NCI-H1092 treated with DMSO at 0.1 percent for 48 hours (cell line): ENCODE data around the gene HKDC1.
"Not testable (repeated sequence)": the region's sequence is repeated elsewhere in the genome, so short reads cannot be mapped to it uniquely, and the experiment has no call there.

ENCODE experiments used
- DNase-seq: peaks from one replicate; lab custom pipeline; 2025; lab: John Stamatoyannopoulos, UW

HKDC1 gene

GRCh38 chr10:69241575-69241974 is 21.4 kb downstream of the HKDC1 start:
- DNase-seq = no peak

- DNase-seq = no peak
These were observed 22.1 kb downstream of the HKDC1 start for GRCh38 chr10:69242040-69242851.

GRCh38 chr10:69242852-69243212 is 22.7 kb downstream of the HKDC1 start:
- DNase-seq = no peak

GRCh38 chr10:69243817-69244216 is 23.7 kb downstream of the HKDC1 start:
- no peak for DNase-seq

DNA sequence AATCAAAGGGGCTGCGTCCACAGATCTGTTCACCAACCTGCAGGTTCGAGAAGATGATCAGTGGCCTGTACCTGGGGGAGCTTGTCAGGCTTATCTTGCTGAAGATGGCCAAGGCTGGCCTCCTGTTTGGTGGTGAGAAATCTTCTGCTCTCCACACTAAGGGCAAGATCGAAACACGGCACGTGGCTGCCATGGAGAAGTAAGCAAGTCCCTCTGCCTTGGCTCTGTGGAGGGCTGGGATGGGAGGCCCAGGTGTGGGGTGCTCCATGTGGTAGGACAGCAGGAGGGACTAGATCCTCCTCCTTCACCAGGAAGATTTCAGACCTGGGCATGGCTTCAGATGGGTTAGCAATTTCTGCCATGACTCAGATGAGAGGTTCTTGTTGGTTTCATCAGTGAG is 25.9 kb downstream of the HKDC1 start:
- no peak for DNase-seq

GRCh38 chr10:69246581-69247312 is 26.6 kb downstream of the HKDC1 start:
- DNase-seq = no peak

- DNase-seq = no peak
These were observed 27.2 kb downstream of the HKDC1 start for GRCh38 chr10:69247313-69247710.

DNA sequence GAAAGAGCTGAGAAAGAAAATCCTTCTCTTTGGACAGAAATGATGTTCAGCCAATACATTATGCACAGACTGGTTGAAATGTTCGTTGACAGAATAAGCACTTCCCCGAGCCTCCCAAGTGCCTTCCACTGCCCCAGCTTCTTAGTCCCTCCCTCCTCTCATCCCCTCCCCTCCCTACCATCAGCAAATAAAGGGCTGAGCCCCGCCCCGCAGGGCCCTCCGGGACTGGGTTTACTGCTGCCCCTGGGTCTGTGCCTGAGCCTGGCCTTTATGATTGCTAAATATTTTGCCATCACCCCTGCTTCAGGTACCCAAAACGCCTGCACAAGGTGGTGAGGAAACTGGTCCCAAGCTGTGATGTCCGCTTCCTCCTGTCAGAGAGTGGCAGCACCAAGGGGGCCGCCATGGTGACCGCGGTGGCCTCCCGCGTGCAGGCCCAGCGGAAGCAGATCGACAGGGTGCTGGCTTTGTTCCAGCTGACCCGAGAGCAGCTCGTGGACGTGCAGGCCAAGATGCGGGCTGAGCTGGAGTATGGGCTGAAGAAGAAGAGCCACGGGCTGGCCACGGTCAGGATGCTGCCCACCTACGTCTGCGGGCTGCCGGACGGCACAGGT is 28.1 kb downstream of the HKDC1 start:
- DNase-seq = no peak

GRCh38 chr10:69250041-69250440 is 29.9 kb downstream of the HKDC1 start:
- DNase-seq = no peak

DNA sequence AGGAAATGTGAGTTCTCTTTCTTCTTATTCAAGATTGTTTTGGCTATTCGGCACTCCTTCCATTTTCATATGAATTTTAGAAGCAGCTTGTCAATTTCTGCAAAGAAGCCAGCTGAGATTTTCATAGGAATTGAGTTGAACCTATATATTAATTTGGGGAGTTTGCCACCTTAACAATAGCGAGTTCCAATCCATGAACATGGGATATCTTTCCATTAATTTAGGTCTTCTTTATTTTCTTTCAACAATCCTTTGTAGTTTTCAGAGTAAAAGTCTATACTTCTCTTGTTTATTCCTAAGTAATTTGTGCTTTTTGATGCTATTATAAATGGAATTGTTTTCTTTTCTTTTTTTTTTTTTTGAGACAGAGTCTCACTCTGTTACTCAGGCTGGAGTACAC is 31.3 kb downstream of the HKDC1 start:
- DNase-seq = not testable (repeated sequence)

- no peak for DNase-seq
These were observed 33.0 kb downstream of the HKDC1 start for GRCh38 chr10:69253171-69253570.

DNA sequence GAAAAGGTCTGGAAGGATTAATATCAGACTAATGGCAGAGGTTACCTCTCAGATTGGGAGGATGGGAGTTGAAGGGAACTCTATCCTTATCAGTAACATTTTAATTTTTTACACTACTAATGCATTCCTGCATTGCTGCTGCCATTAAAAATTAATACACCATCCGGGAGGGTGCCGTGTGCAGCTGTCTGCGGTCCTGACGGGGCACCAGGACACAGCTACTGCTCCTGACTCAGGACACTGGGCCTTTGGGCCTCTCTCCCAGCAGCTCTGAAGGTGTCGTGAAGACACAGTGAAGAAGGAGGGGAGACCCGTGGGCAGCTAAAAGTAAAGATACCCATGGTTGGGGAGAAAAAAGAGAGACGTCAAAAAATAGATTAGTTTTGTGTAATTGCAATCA is 34.7 kb downstream of the HKDC1 start:
- DNase-seq = no peak

GRCh38 chr10:69259547-69260243 is 39.6 kb downstream of the HKDC1 start:
- no peak for DNase-seq

DNA sequence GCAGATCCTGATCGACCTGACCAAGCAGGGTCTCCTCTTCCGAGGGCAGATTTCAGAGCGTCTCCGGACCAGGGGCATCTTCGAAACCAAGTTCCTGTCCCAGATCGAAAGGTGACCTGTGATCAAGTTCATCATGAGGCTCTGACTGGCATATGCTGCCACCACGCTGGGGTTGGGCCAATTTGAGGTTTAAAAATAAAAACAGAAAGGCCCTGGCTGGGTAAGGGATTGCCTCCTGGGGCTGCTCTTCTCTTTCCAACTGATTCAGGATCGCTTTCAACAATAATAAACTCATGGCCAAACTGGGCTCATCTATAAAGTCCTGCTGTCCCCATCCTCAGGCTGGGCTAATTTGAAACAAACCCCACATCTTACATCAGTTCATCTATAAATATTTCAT is 41.1 kb downstream of the HKDC1 start:
- no peak for DNase-seq

GRCh38 chr10:69262292-69262751 is 42.2 kb downstream of the HKDC1 start:
- DNase-seq = no peak

DNA sequence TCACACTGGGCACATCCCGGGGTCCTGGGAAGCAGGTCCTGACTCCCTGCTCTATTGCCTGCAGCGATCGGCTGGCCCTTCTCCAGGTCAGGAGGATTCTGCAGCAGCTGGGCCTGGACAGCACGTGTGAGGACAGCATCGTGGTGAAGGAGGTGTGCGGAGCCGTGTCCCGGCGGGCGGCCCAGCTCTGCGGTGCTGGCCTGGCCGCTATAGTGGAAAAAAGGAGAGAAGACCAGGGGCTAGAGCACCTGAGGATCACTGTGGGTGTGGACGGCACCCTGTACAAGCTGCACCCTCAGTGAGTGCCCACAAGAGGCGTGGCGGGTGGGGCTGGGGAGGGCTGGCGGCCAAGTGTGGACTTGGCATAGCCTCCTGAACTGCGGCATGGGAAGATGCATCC is 45.4 kb downstream of the HKDC1 start:
- no peak for DNase-seq

DNA sequence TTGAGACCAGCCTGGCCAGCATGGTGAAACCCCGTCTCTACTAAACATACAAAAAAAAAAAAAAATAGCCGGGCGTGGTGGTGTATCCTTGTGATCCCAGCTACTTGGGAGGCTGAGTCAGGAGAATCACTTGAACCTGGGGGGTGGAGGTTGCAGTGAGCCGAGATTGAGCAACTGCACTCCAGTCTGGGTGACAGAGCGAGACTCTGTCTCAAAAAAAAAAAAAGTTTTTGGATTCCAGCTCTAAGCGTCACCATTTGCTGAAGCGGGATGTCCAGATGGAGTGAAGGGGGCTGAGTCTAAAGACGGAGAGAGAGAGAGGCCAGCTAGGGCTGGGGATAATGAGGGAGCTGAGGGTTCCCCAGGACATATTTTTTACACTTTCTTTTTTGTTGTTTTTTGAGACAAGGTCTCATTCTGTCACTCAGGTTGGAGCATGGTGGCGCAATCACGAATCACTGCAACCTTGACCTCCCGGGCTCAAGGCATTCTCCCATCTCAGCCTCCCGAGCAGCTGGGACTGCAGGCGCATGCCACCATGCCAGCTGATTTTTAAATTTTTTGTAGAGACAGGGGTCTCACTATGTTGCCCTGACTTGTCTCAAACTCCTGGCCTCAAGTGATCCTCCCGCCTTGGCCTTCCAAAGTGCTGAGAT is 48.8 kb downstream of the HKDC1 start:
- DNase-seq = no peak

- no peak for DNase-seq
These were observed 49.6 kb downstream of the HKDC1 start for GRCh38 chr10:69269761-69270160.

GRCh38 chr10:69270990-69271389 is 50.9 kb downstream of the HKDC1 start:
- DNase-seq = no peak

DNA sequence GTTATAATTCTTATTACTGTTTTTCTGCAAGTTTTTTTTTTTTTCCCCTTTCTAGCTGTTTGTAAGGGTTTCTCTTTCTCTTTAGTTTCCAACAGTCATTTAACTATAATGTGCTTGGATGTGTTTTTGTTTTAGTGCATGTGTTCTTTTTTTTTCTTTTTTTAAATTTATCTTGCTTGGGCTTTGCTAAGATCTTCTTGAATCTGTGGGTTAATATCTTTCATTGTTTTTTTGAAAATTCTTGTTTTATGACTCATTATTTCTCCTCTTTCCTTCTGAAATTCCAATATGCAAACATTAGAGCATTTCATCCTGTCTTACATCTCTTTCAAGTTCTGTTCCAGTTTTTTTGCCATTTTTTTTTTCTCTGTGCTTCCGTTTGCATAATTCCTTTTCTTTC is 52.5 kb downstream of the HKDC1 start:
- no peak for DNase-seq

DNA sequence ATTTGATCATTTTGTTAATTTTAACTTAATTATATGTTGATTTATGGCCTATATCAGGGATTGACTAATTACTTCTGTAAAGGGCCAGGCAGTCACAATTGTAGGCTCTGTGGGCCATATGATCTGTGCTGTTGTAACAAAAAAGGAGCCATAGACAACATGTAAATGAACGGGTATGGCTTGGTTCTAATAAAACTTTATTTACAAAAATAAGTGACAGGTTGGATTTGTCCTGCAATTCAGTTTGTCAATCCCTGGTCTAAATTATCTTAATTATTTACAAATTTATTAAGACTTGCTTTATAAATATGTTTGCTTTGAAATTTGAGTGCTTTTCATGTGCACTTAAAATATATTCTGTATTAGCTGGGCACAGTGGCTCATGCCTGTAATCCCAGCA is 55.3 kb downstream of the HKDC1 start:
- DNase-seq = no peak

DNA sequence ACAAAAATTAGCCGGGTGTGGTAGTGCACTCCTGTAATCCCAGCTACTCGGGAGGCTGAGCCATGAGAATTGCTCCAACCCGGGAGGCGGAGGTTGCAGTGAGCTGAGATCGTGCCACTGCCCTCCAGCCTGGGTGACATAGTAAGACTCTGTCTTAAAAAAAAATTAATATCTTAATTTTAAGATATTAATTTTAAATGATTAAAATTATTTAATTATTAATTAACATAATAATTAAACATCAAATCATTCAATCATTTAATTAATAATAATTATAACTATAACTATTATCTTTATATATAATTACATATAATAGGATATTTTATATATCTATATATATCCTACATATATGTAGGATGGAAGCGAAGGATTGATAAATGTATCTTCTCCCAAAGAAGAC is 56.4 kb downstream of the HKDC1 start:
- no peak for DNase-seq
